Measurements from ENCODE around the gene PSMD12.
"Not testable (repeated sequence)": the region's sequence is repeated elsewhere in the genome, so short reads cannot be mapped to it uniquely, and the experiment has no call there.

Gene PSMD12

GRCh38 chr17:67366193-67367157 is at the start of gene PSMD12:
Gene PSMD12 (minus strand): TSS chr17:67366577. CDS start chr17:67366519, 58 bp downstream.
- DNase-seq (ENCODE audit: low spot score) = peak; percentile 93

- no peak for DNase-seq (ENCODE audit: low spot score)
Measured at GRCh38 chr17:67415291-67415690, 48.9 kb upstream of the PSMD12 start.

GRCh38 chr17:67414559-67414958 is 48.2 kb upstream of the PSMD12 start:
- DNase-seq (ENCODE audit: low spot score) = no peak

- DNase-seq (ENCODE audit: low spot score) = no peak
Measured at GRCh38 chr17:67414130-67414529, 47.8 kb upstream of the PSMD12 start.

- no peak for DNase-seq (ENCODE audit: low spot score)
Measured at GRCh38 chr17:67413388-67413787, 47.0 kb upstream of the PSMD12 start.

- no peak for DNase-seq (ENCODE audit: low spot score)
Measured at GRCh38 chr17:67412941-67413340, 46.6 kb upstream of the PSMD12 start.

- DNase-seq (ENCODE audit: low spot score) = no peak
Measured at GRCh38 chr17:67412032-67412431, 45.7 kb upstream of the PSMD12 start.

- no peak for DNase-seq (ENCODE audit: low spot score)
Measured at GRCh38 chr17:67411397-67411796, 45.0 kb upstream of the PSMD12 start.

GRCh38 chr17:67408455-67408830 is 42.1 kb upstream of the PSMD12 start:
- not testable (repeated sequence) for DNase-seq (ENCODE audit: low spot score)

- no peak for DNase-seq (ENCODE audit: low spot score)
Measured at GRCh38 chr17:67403483-67403882, 37.1 kb upstream of the PSMD12 start.

GRCh38 chr17:67403065-67403464 is 36.7 kb upstream of the PSMD12 start:
- no peak for DNase-seq (ENCODE audit: low spot score)

GRCh38 chr17:67401598-67402504 is 35.5 kb upstream of the PSMD12 start:
- no peak for DNase-seq (ENCODE audit: low spot score)

GRCh38 chr17:67401106-67401505 is 34.7 kb upstream of the PSMD12 start:
- DNase-seq (ENCODE audit: low spot score) = no peak

GRCh38 chr17:67400193-67400592 is 33.8 kb upstream of the PSMD12 start:
- peak; percentile 30 for DNase-seq (ENCODE audit: low spot score)

GRCh38 chr17:67399676-67400075 is 33.3 kb upstream of the PSMD12 start:
- DNase-seq (ENCODE audit: low spot score) = no peak

- no peak for DNase-seq (ENCODE audit: low spot score)
Measured at GRCh38 chr17:67393809-67394397, 27.5 kb upstream of the PSMD12 start.

GRCh38 chr17:67392111-67392510 is 25.7 kb upstream of the PSMD12 start:
- DNase-seq (ENCODE audit: low spot score) = no peak

GRCh38 chr17:67390646-67391361 is 24.4 kb upstream of the PSMD12 start:
- peak; percentile 97 for DNase-seq (ENCODE audit: low spot score)

GRCh38 chr17:67390006-67390645 is 23.7 kb upstream of the PSMD12 start:
- DNase-seq (ENCODE audit: low spot score) = no peak

- no peak for DNase-seq (ENCODE audit: low spot score)
Measured at GRCh38 chr17:67388986-67389385, 22.6 kb upstream of the PSMD12 start.

GRCh38 chr17:67388536-67388935 is 22.2 kb upstream of the PSMD12 start:
- DNase-seq (ENCODE audit: low spot score) = not testable (repeated sequence)

All from kidney tubule cell (primary cell).